MM.1S (cell line): ENCODE results near the gene TSEN34.

Experiments
- DNase-seq: peaks from one replicate; pipeline ENCODE4 v3.0.0-alpha.2; 2015
- H2AFZ ChIP-seq: fragments of 300-600 bp; sonication (generic); 2 replicates; pipeline ENCODE4 v1.6.0; 2016; ENCODE audit warnings: antibody characterized with exemption, low read length
- H3F3A ChIP-seq: fragments of 300-600 bp; sonication (generic); 2 replicates; pipeline ENCODE4 v1.6.1; 2016; ENCODE audit warnings: mild to moderate bottlenecking, antibody characterized with exemption, low read length, moderate library complexity, mixed read lengths; ENCODE audit not compliant: insufficient read depth
- H3K27ac ChIP-seq: fragments of 300-600 bp; sonication (generic); 2 replicates; pipeline ENCODE4 v1.5.1; 2016; ENCODE audit warnings: mild to moderate bottlenecking, low read length
- H3K27me3 ChIP-seq: fragments of 300-600 bp; sonication (generic); replicated peaks from 2 replicates; pipeline ENCODE4 v1.6.0; 2016; ENCODE audit warnings: low read length; ENCODE audit not compliant: insufficient read depth
- H3K36me3 ChIP-seq: fragments of 300-600 bp; sonication (generic); replicated peaks from 2 replicates; pipeline ENCODE4 v1.6.1; 2016; ENCODE audit warnings: mild to moderate bottlenecking, low read length, mixed read lengths; ENCODE audit not compliant: insufficient read depth
- H3K4me1 ChIP-seq: fragments of 300-600 bp; sonication (generic); 2 replicates; pipeline ENCODE4 v1.6.1; 2016; ENCODE audit warnings: low read length, mixed read lengths
- H3K4me2 ChIP-seq: fragments of 300-600 bp; sonication (generic); 2 replicates; pipeline ENCODE4 v1.6.0; 2016; ENCODE audit warnings: low read depth, low read length
- H3K4me3 ChIP-seq: fragments of 300-600 bp; sonication (generic); 2 replicates; pipeline ENCODE4 v1.5.1; 2016; ENCODE audit warnings: low read length, mixed read lengths
- H3K79me2 ChIP-seq: fragments of 300-600 bp; sonication (generic); 2 replicates; pipeline ENCODE4 v1.6.1; 2016; ENCODE audit warnings: mixed run types, low read length, mixed read lengths
- H3K9ac ChIP-seq: fragments of 300-600 bp; sonication (generic); 2 replicates; pipeline ENCODE4 v1.6.1; 2016; ENCODE audit warnings: low read length, mixed read lengths
- H3K9me2 ChIP-seq: fragments of 300-600 bp; sonication (generic); replicated peaks from 2 replicates; pipeline ENCODE4 v1.6.1; 2016; ENCODE audit warnings: mild to moderate bottlenecking, low read length, mixed read lengths; ENCODE audit not compliant: insufficient read depth
- H3K9me3 ChIP-seq: fragments of 300-600 bp; sonication (generic); replicated peaks from 2 replicates; pipeline ENCODE4 v1.6.1; 2016; ENCODE audit warnings: mild to moderate bottlenecking, low read length, mixed read lengths; ENCODE audit not compliant: insufficient read depth
- H4K20me1 ChIP-seq: fragments of 300-600 bp; sonication (generic); 2 replicates; pipeline ENCODE4 v1.6.1; 2016; ENCODE audit warnings: mild to moderate bottlenecking, low read length, moderate library complexity, mixed read lengths; ENCODE audit not compliant: insufficient read depth
- CTCF ChIP-seq: fragments of 300-600 bp; sonication (generic); IDR thresholded peaks from 2 replicates; pipeline ENCODE4 v1.5.1; 2016; ENCODE audit warnings: antibody characterized with exemption, low read length, mixed read lengths
- EZH2 ChIP-seq: fragments of 300-600 bp; sonication (generic); optimal IDR thresholded peaks from 2 replicates; pipeline ENCODE3; 2017; ENCODE audit warnings: low read depth, mild to moderate bottlenecking, antibody characterized with exemption, low read length, mixed read lengths
- EZH2phosphoT487 ChIP-seq: fragments of 300-600 bp; sonication (generic); IDR thresholded peaks from 2 replicates; pipeline ENCODE4 v1.6.1; 2018; ENCODE audit warnings: antibody characterized with exemption, low read length

Gene TSEN34

GRCh38 chr19:54158812-54159351, 32.2 kb upstream of the TSEN34 start:
- no peaks in the 10 kb centered on the region for H3K9me2 ChIP-seq
- TF ChIP-seq CTCF (no peak), EZH2phosphoT487 (no peak), EZH2 (no peak)
- peak overlapping the region; percentile 85 for H3K4me2 ChIP-seq
- DNase-seq = peak; percentile 61
- peak overlapping the region; percentile 81 for H3K9ac ChIP-seq
- H3K4me1 ChIP-seq = peaks cover 13% of the 10 kb centered on the region; the same call in 1 of the 2 replicates
- H3K4me3 ChIP-seq = peak overlapping the region; percentile 64
- peaks cover 30% of the 10 kb centered on the region for H3K79me2 ChIP-seq
- peaks cover 19% of the 10 kb centered on the region for H3F3A ChIP-seq
- no peaks in the 10 kb centered on the region for H3K27me3 ChIP-seq
- 0 out of 2 replicates have a peak, but pooled peaks cover 1% of the 10 kb centered on the region for H3K36me3 ChIP-seq
- H3K9me3 ChIP-seq = no peaks in the 10 kb centered on the region
- peak overlapping the region; percentile 88; the same call in 1 of the 2 replicates for H3K27ac ChIP-seq
- peak overlapping the region; percentile 61 for H2AFZ ChIP-seq
- H4K20me1 ChIP-seq = no peaks in the 10 kb centered on the region

- peaks cover 13% of the 10 kb centered on the region; the same call in 1 of the 2 replicates for H3K4me1 ChIP-seq
- H3K4me2 ChIP-seq = peak within 1 kb of the TSS; percentile 91
- no peak for TF ChIP-seq EZH2phosphoT487
- peak; percentile 20; the same call in 1 of the 2 replicates for TF ChIP-seq CTCF
- H3K36me3 ChIP-seq = no peaks in the 10 kb centered on the region
- peak within 1 kb of the TSS; percentile 81 for H3K9ac ChIP-seq
- H3K9me3 ChIP-seq = no peaks in the 10 kb centered on the region
- no peaks in the 10 kb centered on the region for H4K20me1 ChIP-seq
- peaks cover 30% of the 10 kb centered on the region for H3K79me2 ChIP-seq
- H2AFZ ChIP-seq = peak within 1 kb of the TSS; percentile 88
- peak; percentile 100 for DNase-seq
- H3K4me3 ChIP-seq = peak within 1 kb of the TSS; percentile 82
- 0 out of 2 replicates have a peak, but pooled peaks cover 5% of the 10 kb centered on the region for H3K27me3 ChIP-seq
- peaks cover 14% of the 10 kb centered on the region for H3F3A ChIP-seq
- no peaks in the 10 kb centered on the region for H3K9me2 ChIP-seq
- peak within 1 kb of the TSS; percentile 88 for H3K27ac ChIP-seq
These were observed 31.5 kb upstream of the TSEN34 start, which contains the start of gene LENG1 for GRCh38 chr19:54159352-54160181. Gene LENG1, minus strand, starts transcription at chr19:54159721. Its CDS starts 26 bp downstream, at chr19:54159695.

- DNase-seq = peak; percentile 20
- Histone ChIP-seq H3K27me3 (peaks cover 10% of the 10 kb centered on the region; the same call in 1 of the 2 replicates), H2AFZ (peak overlapping the region; percentile 88), H3K9me2 (no peaks in the 10 kb centered on the region), H3K9me3 (no peaks in the 10 kb centered on the region), H3K4me2 (peak overlapping the region; percentile 91), H3K4me3 (peak overlapping the region; percentile 82), H3K36me3 (no peaks in the 10 kb centered on the region), H3K27ac (peak overlapping the region; percentile 50; the same call in 1 of the 2 replicates), H4K20me1 (no peaks in the 10 kb centered on the region), H3K9ac (peak overlapping the region; percentile 76), H3K4me1 (peaks cover 13% of the 10 kb centered on the region; the same call in 1 of the 2 replicates), H3K79me2 (peaks cover 28% of the 10 kb centered on the region), H3F3A (peaks cover 14% of the 10 kb centered on the region)
- TF ChIP-seq CTCF (no peak), EZH2 (no peak), EZH2phosphoT487 (no peak)
These were observed 30.8 kb upstream of the TSEN34 start for GRCh38 chr19:54160182-54160811.
